Stimulated activated CD4-positive, alpha-beta T cell treated with anti-CD3 and anti-CD28 coated beads, Interleukin-15, amount 100 ng/mL, for 24 hours (primary cell): ENCODE measurements around the gene RPP14.
"Not testable (repeated sequence)": the region's sequence is repeated elsewhere in the genome, so short reads cannot be mapped to it uniquely, and the experiment has no call there.

ENCODE experiments used
- DNase-seq: peaks from one replicate; pipeline ENCODE4 v3.0.0-alpha.2; 2020

The RPP14 gene

DNA sequence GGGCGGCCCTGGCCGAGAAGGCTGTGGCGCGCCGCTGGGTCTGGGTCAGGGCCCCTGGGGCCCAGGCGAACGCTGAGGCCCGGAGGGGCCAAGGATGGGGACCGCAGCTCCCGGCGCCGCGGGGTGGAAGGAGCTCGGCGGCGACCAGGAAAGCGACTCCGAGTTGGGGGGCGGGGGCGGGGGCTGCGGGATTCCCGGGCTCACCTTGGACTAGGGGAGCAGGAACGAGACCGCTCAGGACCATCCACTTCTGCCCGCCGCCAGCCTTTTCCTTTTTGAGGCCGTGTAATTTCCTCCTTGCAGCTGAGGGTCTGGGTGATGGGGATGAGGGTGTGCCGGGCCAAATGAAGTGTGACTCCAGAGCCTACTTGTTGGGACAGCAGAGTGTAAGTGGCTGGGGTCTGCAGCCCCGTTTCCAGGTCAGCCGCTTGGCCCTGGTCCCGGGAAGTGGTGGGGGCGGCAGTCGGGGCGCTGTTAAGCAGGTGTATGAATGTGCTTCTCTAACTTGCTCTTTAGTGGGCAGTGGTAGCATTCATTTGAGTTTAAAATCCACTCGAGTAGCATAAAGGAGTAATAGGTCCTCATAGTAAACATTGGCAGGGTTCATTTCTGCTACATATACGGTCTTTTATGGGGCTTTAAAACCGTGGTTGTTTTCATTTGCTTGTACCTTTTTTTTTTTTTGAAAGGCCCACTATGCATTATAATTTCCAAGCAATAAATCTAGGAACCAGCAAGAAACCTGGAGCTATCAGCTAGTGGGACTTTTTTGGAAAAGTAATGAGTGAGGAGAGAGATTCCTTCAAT, 27.4 kb downstream of the RPP14 start:
- peak; percentile 47 for DNase-seq

DNA sequence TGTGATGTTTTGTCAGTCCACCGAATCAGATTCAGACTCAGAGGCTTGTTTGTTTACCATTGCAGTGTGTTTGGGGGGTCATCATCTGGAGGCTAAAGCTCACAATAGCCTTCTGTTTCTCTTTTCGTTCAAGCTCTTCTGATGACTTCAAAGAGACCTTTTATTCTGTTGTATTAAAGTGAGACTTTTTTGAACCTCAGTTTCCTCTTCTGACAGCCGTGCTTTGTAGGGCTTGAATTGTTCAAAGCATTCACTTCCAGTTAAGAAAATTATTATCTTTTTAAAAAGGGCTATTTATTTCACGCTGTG, 27.9 kb downstream of the RPP14 start:
- no peak for DNase-seq

DNA sequence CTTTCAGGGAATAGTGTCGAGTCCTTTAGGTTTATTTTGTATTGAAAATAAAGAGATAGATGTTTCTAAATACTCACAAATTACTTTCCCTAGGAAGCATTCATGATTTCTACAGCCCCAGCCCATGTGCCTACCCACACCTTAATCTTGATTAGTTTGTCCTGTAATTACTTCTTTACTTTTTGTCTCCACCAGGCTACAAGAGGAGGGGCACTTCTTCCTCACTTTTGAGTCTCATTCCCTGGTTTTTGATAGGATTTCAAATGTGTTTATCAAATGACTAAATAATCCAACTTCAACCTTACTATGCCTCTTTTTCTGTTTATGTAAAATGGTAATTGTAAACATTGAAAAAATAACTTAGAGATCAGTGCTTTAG, 28.4 kb downstream of the RPP14 start:
- DNase-seq = no peak

GRCh38 chr3:58335652-58335947, 29.6 kb downstream of the RPP14 start:
- DNase-seq = no peak

DNA sequence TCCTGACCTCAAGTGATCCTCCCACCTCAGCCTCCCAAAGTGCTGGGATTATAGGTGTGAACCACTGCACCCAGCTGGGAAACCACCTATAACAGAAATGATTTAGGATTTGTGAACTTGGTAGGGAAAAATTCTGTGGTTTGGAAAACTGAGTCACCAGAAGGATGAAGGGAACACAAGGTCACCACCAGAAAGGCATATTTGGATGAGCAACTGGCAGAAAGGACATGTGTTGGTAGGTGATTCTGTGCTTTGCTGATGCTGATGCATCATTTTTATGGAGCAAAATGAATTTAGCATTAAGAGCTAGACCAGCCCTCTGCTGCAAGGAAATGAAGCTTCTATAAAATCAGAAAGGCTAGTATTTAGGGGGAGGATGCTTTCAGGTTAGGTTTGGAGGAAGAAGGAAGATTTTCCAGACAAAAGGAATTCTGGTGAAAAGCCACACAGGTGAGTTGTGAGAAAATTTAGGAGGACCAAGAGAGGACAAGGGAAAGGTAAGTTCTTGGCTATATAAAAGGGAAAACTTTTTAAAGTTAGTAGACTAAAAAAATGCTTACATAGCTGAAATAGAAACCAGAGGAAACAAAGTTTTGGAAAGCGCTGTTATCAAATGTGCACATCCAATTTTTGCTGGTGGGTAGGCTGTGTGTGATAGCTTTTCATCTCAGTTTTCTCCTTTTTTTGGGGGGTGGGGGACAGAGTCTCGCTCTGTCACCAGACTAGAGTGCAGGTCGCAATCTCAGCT, 30.3 kb downstream of the RPP14 start:
- DNase-seq = no peak

DNA sequence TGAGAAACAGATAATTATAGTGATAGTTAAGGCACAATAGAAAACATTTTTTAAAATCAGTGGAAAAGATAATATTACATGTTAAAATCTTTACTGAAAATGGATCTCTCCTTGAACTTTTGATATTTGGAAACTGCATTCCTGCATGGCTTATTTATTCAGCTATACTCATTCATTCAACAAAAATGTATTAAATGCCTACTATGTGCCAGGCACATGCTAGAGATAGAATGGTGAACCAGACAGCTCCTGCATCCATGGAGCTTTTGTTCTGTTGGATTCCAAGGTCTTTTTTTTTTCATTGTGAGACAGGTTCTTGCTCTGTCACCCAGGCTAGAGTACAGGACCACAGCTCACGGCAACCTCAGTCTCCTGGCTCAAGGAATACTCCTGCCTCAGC, 31.1 kb downstream of the RPP14 start:
- no peak for DNase-seq

GRCh38 chr3:58339146-58339545, 33.1 kb downstream of the RPP14 start:
- not testable (repeated sequence) for DNase-seq

DNA sequence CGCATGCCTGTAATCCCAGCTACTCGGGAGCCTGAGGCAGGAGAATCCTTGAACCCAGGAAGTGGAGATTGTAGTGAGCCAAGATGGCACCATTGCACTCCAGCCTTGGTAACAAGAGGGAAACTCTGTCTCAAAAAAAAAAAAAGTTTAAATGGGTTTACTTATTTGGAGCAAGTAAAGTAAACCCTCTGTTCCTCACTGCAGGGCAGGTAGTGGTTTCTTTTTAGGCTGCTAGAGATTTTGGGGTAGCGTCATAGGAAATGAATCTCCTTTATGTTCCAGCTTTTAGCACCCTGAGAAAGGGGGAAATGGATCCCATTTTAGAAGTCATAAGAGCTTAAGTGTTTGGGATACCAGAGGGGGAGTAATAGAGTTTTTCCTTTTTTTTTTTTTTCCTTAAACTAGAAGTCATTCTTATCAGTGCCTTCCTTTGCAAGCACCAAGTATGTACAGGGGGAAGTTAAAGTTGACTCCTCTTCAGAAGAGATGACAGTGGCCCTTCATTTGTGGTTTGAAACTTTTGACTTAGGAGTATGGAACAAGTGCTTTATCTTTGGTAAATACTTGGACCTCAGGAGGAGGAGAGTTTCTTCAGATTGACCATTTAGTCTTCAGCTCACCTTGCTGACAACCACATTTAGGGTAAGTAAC, 34.7 kb downstream of the RPP14 start:
- no peak for DNase-seq

DNA sequence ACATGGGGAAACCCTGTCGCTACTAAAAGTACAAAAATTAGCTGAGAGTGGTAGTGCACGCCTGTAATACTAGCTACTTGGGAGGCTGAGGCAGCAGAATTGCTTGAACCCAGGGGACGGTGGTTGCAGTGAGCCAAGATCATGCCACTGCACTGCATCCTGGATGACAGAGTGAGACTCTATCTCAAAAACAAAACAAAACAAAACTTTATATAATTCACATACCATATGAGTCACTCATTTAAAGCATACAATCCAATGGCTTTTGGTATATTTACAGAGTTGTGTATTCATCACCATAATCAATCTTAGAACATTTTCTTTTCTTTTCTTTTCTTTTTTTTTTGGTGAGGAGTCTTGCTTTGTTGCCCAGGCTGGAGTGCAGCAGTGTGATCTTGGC, 35.3 kb downstream of the RPP14 start:
- no peak for DNase-seq

DNA sequence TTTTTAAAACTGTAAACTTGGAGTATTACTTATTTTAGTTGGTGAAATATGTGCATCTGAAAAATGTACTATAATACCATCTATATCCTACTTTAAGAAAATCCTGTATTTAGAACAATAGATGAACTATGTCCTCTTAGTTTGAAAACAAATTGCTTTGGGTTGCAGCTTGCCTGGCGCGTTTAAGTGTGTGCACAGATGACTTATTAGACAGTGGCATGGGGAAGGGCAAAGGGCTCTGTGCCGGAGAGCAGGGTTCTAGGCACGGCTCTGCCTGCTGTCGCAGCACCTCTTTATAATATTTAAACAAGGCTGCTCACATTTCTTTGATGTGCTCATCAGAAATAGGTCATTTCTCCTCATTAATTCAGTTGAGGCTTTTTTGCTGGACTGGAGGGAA, 36.6 kb downstream of the RPP14 start:
- DNase-seq = no peak

DNA sequence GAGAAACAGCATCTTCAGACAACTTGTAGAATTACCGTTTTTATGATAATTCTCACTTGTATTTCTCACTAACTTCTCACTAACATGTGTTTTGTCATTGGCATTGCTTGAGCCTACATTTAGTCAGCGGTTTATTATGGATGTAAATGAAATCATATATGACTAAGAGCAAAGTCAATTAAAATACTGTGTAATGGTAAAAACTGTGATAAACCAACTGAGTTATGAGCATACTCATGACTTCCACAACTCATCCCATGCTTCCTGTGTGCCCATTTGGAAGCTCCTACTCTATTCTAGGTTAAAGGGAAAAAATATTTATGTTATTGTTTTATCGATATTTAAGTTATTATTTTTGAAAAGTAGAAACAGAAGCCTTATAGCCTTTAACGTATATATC, 39.4 kb downstream of the RPP14 start:
- no peak for DNase-seq

DNA sequence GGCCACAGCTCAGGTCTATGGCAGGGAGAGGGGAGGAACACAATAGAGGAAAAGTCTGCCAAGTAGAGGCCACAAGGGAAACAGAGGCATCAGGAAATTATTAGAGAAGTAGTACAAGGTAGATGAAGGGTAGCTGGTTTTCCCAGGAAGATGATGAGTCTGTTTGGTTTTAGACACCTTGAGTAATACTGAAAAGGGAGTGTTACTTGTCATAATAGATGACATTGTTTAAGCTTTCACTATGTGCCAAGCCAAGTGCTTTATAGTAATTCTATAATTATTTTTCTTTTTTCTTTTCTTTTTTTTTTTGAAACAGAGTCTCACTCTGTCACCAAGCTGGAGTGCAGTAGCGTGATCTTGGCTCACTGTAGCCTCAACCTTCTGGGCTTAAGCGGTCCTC, 40.3 kb downstream of the RPP14 start:
- no peak for DNase-seq

- no peak for DNase-seq
Measured at GRCh38 chr3:58347984-58348383, 41.9 kb downstream of the RPP14 start.

- no peak for DNase-seq
Measured at GRCh38 chr3:58349792-58350626, 44.0 kb downstream of the RPP14 start.

DNA sequence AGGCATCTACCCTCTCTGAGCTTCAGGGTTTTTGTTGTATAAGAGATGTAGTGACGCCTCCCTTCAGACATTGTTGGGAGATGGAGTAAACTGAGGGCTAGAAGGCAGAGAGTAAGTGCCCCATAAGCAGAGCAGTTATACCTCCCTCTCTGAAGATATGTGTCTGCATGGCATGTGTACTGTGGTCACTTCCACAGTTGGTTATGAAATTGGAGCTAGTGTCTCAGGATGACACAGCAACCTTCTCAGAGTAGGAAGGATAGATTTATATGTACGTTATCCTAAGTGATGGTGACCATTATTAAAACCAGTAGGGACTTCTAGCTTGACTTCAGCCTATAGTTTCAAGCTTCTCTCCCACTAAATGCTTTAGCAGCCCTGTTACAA, 44.6 kb downstream of the RPP14 start:
- no peak for DNase-seq

DNA sequence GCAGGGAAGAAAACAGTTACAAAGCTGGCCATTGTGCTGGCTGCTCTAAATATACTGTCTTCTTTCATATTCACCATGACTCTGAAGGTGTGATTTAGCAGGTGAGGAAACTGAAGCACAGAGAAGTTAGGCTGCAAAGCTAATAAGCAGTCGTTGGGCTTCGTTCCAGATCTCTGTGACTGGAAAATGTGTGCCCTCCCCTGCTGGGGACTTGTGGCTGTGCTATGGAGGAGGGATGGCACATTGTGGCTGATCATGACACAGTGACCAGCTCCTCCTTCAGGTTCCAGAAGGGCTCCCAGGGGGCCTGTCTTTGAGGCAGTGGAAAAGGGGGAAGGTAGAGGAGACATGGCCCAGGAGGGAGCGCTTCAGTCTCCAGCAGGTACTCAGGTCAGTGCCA, 45.9 kb downstream of the RPP14 start:
- no peak for DNase-seq

- no peak for DNase-seq
Measured at GRCh38 chr3:58352626-58353025, 46.6 kb downstream of the RPP14 start.

GRCh38 chr3:58353722-58354553, 47.9 kb downstream of the RPP14 start:
- DNase-seq = no peak

DNA sequence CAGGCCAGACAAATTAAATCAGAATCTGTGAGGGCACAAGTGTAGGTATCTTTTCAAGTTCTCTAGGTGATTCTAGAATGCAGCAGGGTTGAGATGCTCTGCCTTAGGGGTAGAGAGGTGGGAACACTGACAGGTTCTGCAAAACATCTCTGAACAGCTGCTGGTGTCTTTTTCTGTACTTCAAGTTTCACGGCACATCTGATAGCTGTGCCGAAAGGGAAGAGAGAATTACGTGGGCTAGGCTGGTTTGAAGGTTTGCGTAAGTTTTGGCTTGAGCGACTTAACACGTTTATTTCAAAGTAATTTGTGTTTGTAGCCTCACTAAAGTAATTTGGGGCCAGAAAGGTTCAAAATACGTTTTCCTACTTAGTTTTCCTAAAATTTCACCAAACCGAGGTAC, 49.1 kb downstream of the RPP14 start:
- DNase-seq = no peak

GRCh38 chr3:58356054-58356453, 50.0 kb downstream of the RPP14 start:
- no peak for DNase-seq

- no peak for DNase-seq
Measured at GRCh38 chr3:58357402-58357801, 51.4 kb downstream of the RPP14 start.

DNA sequence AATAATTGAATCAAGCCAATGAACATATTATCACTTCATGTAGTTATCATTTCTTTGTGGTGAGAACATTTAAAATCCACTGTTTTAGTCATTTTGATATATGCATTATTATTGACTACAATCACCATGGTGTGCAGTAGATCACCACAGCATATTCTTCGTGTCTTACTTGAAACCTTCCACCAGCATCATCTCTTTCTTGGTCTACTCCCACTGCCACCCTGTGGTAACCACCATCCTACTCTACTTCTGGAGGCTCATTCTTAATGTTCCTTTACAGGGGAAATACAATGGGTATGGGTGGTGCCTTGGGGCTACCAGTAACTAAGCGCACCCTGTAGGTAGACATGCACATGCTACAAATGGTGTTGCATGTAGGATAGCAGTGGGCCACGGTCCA, 52.0 kb downstream of the RPP14 start:
- no peak for DNase-seq

DNA sequence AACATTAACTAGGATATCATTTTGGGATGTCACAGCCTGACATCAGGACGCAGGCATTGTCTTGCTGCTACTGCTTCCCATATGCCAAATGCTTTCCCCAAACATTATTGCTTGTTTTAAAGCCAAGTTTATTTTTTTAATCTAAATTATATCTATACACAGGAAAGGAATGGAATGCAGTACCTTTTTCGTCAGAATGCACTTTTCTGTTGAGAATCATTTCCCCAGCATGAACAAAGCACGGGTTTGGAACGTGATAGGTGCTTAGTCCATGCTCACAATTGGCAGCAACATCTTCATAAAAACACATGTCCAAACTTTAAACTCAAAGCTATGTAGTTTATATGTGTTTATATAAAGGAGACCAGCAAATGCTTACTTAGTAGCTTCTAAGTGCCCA, 52.8 kb downstream of the RPP14 start:
- DNase-seq = no peak
